Small intestine (tissue), 7 donors: ENCODE measurements around the gene IQCM. TPM values are rescaled to one million over a fixed set of nuclear protein-coding genes. Genes with fewer than 3 reads are reported as not detected.
A peak's percentile ranks its signal among the peaks of the same experiment; 100 is the strongest.

Source experiments
- DNase-seq, 2 donors: peaks; one replicate each; pipeline versions ENCODE4 v3.0.0 to v3.0.0-alpha.2; 2013
- FAIRE-seq: peaks from 2 replicates; lab custom pipeline; 2012; peaks lifted over from hg19 to GRCh38; lab: Jason Lieb, UNC
- H3K27ac ChIP-seq, 3 donors: one replicate each; pipeline ENCODE4 v1.5.1; 2013; ENCODE audit warnings: low read length in 2 of 3, mild to moderate bottlenecking in 2 of 3, control low read depth in 1 of 3, inconsistent platforms in 1 of 3, low read depth in 1 of 3, moderate library complexity in 1 of 3
- H3K27me3 ChIP-seq, 3 donors: one replicate each; pipeline ENCODE4 v1.6.1; 2013; ENCODE audit warnings: low read length in 3 of 3, inconsistent platforms in 1 of 3; ENCODE audit not compliant: control insufficient read depth in 3 of 3, insufficient read depth in 3 of 3
- H3K36me3 ChIP-seq, 3 donors: one replicate each; pipeline ENCODE4 v1.6.1; 2013; ENCODE audit warnings: low read length in 3 of 3, inconsistent platforms in 1 of 3, low read depth in 1 of 3, mild to moderate bottlenecking in 1 of 3, moderate library complexity in 1 of 3; ENCODE audit not compliant: control insufficient read depth in 3 of 3, insufficient read depth in 2 of 3
- H3K4me1 ChIP-seq, 3 donors: one replicate each; pipeline ENCODE4 v1.6.1; 2013; ENCODE audit warnings: low read length in 2 of 3, inconsistent platforms in 1 of 3, low read depth in 1 of 3, mild to moderate bottlenecking in 1 of 3, moderate library complexity in 1 of 3; ENCODE audit not compliant: control insufficient read depth in 3 of 3, insufficient read depth in 2 of 3
- H3K4me3 ChIP-seq, 3 donors: one replicate each; pipeline ENCODE4 v1.5.1; 2013; ENCODE audit warnings: low read length in 3 of 3, control low read depth in 1 of 3, inconsistent platforms in 1 of 3, low read depth in 1 of 3, mild to moderate bottlenecking in 1 of 3, moderate library complexity in 1 of 3
- H3K9me3 ChIP-seq, 2 donors: one replicate each; pipeline ENCODE4 v1.6.1; 2013; ENCODE audit warnings: low read depth in 1 of 2, low read length in 1 of 2; ENCODE audit not compliant: control insufficient read depth in 2 of 2, insufficient read depth in 1 of 2
- WGBS, 3 donors: extraction: QIAGEN DNeasy Blood & Tissue Kit; methylation state at CpG; one replicate each; pipeline ENCODE4 v1.1.7; 2013; 5-methylcytosine and 5-hydroxymethylcytosine counted together
- polyA plus RNA-seq, 4 donors: library from polyadenylated mRNA; stranded (reverse) in 3 of 4; unstranded in 1 of 4; fragments of 200-250 nt in 3 of 4; fragments of 120-200 nt in 1 of 4; gene quantifications; one replicate each; pipeline versions ENCODE4 v1.2.1 to v1.2.3, GENCODE V29; 2013
- donor health status: healthy with polysubstance abuse.
- donor health status: control.
- donor health status: control.
- donor health status: Bipolar disorder and iron deficiency.
- donor health status: healthy.

IQCM gene
- polyA plus RNA-seq, 4 donors: 0.38 TPM; not detected in 3

- H3K9me3 ChIP-seq: no peaks in the 10 kb centered on the region
- H3K27ac ChIP-seq: no peak overlapping the region
- FAIRE-seq (no peak), DNase-seq (no peak)
- no peak overlapping the region for H3K4me3 ChIP-seq
- H3K4me1 ChIP-seq: no peaks in the 10 kb centered on the region
- H3K36me3 ChIP-seq: no peaks in the 10 kb centered on the region
- H3K27me3 ChIP-seq: peaks cover 0 to 3% (median 0%) of the 10 kb centered on the region in 3 donors
- WGBS, 3 donors: 83 to 91% (median 87%) methylated on average over 1 of the region's 1 CpG
These were observed 389.2 kb downstream of the IQCM start for GRCh38 chr4:149426461-149426860.

GRCh38 chr4:149409555-149409962, 406.1 kb downstream of the IQCM start:
- H3K27ac ChIP-seq: no peak overlapping the region
- FAIRE-seq (no peak), DNase-seq (no peak)
- whole genome bisulfite sequencing, 3 donors: 72 to 81% (median 77%) methylated on average over 3 of the region's 3 CpGs
- no peak overlapping the region for H3K4me3 ChIP-seq
- H3K9me3 ChIP-seq: no peaks in the 10 kb centered on the region
- H3K36me3 ChIP-seq: no peaks in the 10 kb centered on the region
- no peaks in the 10 kb centered on the region for H3K27me3 ChIP-seq
- peaks cover 0 to 4% (median 0%) of the 10 kb centered on the region in 3 donors for H3K4me1 ChIP-seq

- H3K27ac ChIP-seq: no peak overlapping the region
- FAIRE-seq: no peak
- H3K36me3 ChIP-seq: no peaks in the 10 kb centered on the region
- H3K4me1 ChIP-seq: peaks cover 0 to 5% (median 0%) of the 10 kb centered on the region in 3 donors
- DNase-seq: no peak
- H3K4me3 ChIP-seq: no peak overlapping the region
- no peaks in the 10 kb centered on the region for H3K9me3 ChIP-seq
- 72 to 75% (median 73%) methylated on average over 4 of the region's 4 CpGs for WGBS, 3 donors
- no peaks in the 10 kb centered on the region for H3K27me3 ChIP-seq
These were observed 406.5 kb downstream of the IQCM start for GRCh38 chr4:149409146-149409545.

- Histone ChIP-seq H3K4me3 (no peak overlapping the region), H3K36me3 (no peaks in the 10 kb centered on the region), H3K27ac (no peak overlapping the region), H3K27me3 (no peaks in the 10 kb centered on the region), H3K4me1 (peaks cover 0 to 7% (median 0%) of the 10 kb centered on the region in 3 donors), H3K9me3 (no peaks in the 10 kb centered on the region)
- peak in 1 of 2 donors; percentile 39 for DNase-seq
- WGBS, 3 donors: 18 to 50% (median 25%) methylated on average over 3 of the region's 3 CpGs
- FAIRE-seq: no peak
These were observed 411.5 kb downstream of the IQCM start for GRCh38 chr4:149404143-149404542.

- peaks cover 0 to 7% (median 0%) of the 10 kb centered on the region in 3 donors for H3K4me1 ChIP-seq
- 66 to 84% (median 81%) methylated on average over 2 of the region's 2 CpGs for WGBS, 3 donors
- FAIRE-seq: no peak
- H3K27me3 ChIP-seq: no peaks in the 10 kb centered on the region
- no peaks in the 10 kb centered on the region for H3K36me3 ChIP-seq
- no peak for DNase-seq
- H3K27ac ChIP-seq: no peak overlapping the region
- H3K9me3 ChIP-seq: no peaks in the 10 kb centered on the region
- no peak overlapping the region for H3K4me3 ChIP-seq
These were observed 412.6 kb downstream of the IQCM start for GRCh38 chr4:149403081-149403480.

GRCh38 chr4:149398993-149399392, 416.6 kb downstream of the IQCM start:
- Histone ChIP-seq H3K4me1 (no peaks in the 10 kb centered on the region), H3K36me3 (no peaks in the 10 kb centered on the region), H3K9me3 (no peaks in the 10 kb centered on the region), H3K4me3 (no peak overlapping the region), H3K27me3 (no peaks in the 10 kb centered on the region), H3K27ac (no peak overlapping the region)
- DNase-seq: no peak
- 64 to 67% (median 65%) methylated on average over 3 of the region's 3 CpGs for WGBS, 3 donors
- no peak for FAIRE-seq

DNA sequence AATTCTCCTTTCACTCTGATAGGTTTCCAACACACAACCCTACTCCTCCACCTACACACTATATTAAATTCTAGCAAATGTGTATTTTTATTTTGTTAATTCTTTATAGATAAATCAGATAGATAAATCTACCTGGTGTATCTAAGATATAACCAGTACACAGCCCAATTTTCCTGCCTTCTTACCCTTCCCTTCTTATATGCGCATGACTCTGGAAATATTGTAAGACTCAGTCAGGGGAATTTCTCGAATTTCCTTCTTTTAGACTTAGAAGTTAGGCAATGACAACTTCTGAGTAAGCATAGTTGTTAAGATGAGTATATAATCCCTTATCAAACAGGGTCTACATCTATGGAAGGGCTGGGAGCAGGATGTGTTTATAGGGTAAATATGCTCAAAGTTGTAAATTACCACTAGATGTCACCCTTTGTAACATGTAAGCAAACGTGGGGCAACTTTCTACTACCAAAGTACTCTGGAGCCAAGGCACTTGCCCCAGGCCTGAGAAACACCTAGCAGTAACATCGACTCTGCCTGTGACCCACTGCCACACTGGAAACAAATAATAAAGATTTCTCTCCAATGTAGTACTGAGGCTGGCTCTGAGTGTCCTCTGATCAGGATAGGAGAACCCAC, 444.7 kb downstream of the IQCM start:
- FAIRE-seq (no peak), DNase-seq (peak; percentile 36 to 51)
- 39 to 45% (median 44%) methylated on average over 4 of the region's 4 CpGs for WGBS, 3 donors
- Histone ChIP-seq H3K27ac (no peak overlapping the region), H3K4me3 (no peak overlapping the region), H3K27me3 (no peaks in the 10 kb centered on the region), H3K36me3 (no peaks in the 10 kb centered on the region), H3K4me1 (no peaks in the 10 kb centered on the region), H3K9me3 (no peaks in the 10 kb centered on the region)

DNA sequence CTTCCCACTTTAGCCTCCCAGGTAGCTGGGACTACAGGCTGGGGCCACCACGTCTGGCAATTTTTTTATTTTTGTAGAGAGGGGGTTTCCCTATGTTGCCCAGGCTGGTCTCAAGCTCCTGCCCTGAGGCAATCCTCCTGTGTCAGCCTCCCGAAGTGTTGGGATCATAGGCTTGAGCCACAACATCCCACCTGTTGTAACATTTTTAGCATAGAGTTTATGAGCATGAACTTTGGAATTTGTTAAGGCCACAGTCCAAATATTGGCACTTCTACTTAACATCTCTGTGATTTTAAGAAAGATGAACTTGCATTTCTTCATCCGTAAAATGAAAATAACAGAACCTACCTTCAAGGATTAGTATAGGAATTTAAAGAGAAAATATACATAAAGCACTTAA, 445.6 kb downstream of the IQCM start:
- no peak overlapping the region for H3K4me3 ChIP-seq
- no peaks in the 10 kb centered on the region for H3K9me3 ChIP-seq
- WGBS, 3 donors: 28 to 68% (median 52%) methylated on average over 3 of the region's 3 CpGs
- DNase-seq: no peak
- no peaks in the 10 kb centered on the region for H3K4me1 ChIP-seq
- no peak for FAIRE-seq
- H3K36me3 ChIP-seq: no peaks in the 10 kb centered on the region
- H3K27me3 ChIP-seq: no peaks in the 10 kb centered on the region
- H3K27ac ChIP-seq: no peak overlapping the region

DNA sequence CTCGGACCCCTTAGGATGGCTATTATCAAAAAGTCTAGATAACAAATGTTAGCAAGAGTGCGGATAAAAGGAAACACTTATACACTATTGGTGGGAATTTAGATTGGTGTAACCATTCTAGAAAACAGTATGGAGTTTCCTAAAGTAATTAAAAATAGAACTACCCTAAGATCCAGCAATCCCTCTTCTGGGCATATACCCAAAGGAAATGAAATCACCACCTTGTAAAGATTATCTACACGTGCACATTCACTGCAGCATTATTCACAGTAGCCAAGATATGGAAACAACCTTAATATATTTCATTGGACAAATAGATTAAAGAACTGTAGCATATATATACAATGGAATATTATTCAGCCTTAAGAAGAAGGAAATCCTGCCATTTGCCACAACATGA, 462.4 kb downstream of the IQCM start:
- Histone ChIP-seq H3K9me3 (no peaks in the 10 kb centered on the region), H3K27ac (no peak overlapping the region), H3K36me3 (no peaks in the 10 kb centered on the region), H3K27me3 (no peaks in the 10 kb centered on the region), H3K4me1 (no peaks in the 10 kb centered on the region), H3K4me3 (no peak overlapping the region)
- no peak for DNase-seq
- no peak for FAIRE-seq
- WGBS, 3 donors: 63 to 76% (median 66%) methylated on average over 3 of the region's 3 CpGs
